ENCODE measurements around the gene UBALD1. TPM values are rescaled to one million over a fixed set of nuclear protein-coding genes. Genes with fewer than 3 reads are reported as not detected.

UBALD1 gene
- total and polyA plus RNA-seq, 10 donors = 10.0 to 33.6 (median 17.6) TPM

DNA sequence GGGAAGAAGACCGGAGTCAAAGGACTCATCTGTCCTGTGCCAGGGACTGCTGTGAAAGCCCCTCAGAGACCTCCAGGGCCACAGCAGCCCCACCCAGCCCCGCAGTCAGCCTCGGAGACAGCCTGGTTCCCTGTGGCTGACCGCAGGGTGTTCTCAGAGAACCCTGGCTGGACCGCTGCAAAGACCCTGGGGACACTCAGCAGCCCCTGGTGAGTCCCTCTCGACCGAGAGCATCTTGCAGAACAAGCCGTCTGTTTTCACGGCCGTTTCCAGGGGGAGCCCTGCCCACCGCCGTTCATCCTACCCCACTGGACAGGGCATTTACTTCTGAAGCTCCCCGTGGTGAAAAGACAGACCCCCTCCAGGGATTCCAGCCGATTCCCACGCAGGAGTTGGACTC is 10.3 kb downstream of the UBALD1 start:
- TF ChIP-seq, protein P1, sequence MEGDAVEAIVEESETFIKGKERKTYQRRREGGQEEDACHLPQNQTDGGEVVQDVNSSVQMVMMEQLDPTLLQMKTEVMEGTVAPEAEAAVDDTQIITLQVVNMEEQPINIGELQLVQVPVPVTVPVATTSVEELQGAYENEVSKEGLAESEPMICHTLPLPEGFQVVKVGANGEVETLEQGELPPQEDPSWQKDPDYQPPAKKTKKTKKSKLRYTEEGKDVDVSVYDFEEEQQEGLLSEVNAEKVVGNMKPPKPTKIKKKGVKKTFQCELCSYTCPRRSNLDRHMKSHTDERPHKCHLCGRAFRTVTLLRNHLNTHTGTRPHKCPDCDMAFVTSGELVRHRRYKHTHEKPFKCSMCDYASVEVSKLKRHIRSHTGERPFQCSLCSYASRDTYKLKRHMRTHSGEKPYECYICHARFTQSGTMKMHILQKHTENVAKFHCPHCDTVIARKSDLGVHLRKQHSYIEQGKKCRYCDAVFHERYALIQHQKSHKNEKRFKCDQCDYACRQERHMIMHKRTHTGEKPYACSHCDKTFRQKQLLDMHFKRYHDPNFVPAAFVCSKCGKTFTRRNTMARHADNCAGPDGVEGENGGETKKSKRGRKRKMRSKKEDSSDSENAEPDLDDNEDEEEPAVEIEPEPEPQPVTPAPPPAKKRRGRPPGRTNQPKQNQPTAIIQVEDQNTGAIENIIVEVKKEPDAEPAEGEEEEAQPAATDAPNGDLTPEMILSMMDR (IDR thresholded peaks at IDR 0.05 in 8 of 11, conservative IDR thresholded peaks at IDR 0.05 in 3 of 11) = no peak
- TF ChIP-seq POLR2AphosphoS5 (IDR thresholded peaks at IDR 0.05) (no peak), POLR2A (IDR thresholded peaks at IDR 0.05) (no peak)
- H3K27me3 ChIP-seq (replicated peaks in 1 of 7) = peaks cover 0 to 17% (median 0%) of the 10 kb centered on the region in 7 donors
- peaks cover 0 to 28% (median 21%) of the 10 kb centered on the region in 6 donors for H3K36me3 ChIP-seq
- intact Hi-C loops (cut with DNase I; ENCODE audit: low total_unique reads) = no loop called here
- H3K4me1 ChIP-seq = peaks cover 0 to 9% (median 3%) of the 10 kb centered on the region in 6 donors
- H3K4me3 ChIP-seq = no peak overlapping the region
- H3K27ac ChIP-seq = no peak overlapping the region
- 76 to 85% (median 81%) methylated on average over 9 to 15 of the region's 15 CpGs for WGBS, 5 donors
- DNase-seq = peak; percentile 59
- H3K9me3 ChIP-seq = no peaks in the 10 kb centered on the region

DNA sequence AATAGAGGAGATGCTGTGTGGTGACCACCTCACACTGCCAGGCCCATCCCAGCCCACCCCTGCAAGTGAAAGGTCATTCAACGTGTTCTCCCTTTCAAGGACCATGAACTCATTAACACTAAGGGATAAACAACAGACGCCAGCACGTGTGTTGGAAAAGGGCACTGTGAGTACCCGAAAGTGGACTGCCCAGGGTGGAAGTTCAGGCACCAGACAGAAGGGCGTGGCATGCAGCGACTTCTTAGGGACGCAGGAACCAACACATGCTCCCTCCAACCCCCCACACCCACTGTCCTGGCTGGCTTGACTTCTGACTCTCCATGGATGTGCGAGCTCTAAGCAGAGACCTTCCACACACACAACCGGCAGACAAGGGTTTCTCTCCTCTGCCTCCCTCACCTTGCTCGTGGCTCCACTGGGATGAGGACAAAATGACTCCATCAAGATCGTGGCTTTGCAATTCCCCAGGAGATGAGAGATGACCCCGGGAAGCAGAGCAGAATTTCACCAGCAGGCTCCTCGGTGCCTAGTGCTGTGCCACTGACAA is 11.0 kb downstream of the UBALD1 start:
- intact Hi-C loops (cut with DNase I; ENCODE audit: low total_unique reads) = no loop called here
- DNase-seq = no peak
- peaks cover 0 to 17% (median 0%) of the 10 kb centered on the region in 7 donors for H3K27me3 ChIP-seq (replicated peaks in 1 of 7)
- H3K27ac ChIP-seq = no peak overlapping the region
- H3K9me3 ChIP-seq = no peaks in the 10 kb centered on the region
- H3K36me3 ChIP-seq = peaks cover 0 to 21% (median 14%) of the 10 kb centered on the region in 6 donors
- peaks cover 0 to 9% (median 3%) of the 10 kb centered on the region in 6 donors for H3K4me1 ChIP-seq
- no peak overlapping the region for H3K4me3 ChIP-seq
- 63 to 85% (median 77%) methylated on average over 13 of the region's 13 CpGs for WGBS, 5 donors
- TF ChIP-seq, protein P1 (IDR thresholded peaks at IDR 0.05 in 8 of 11, conservative IDR thresholded peaks at IDR 0.05 in 3 of 11) = no peak
- TF ChIP-seq POLR2A (IDR thresholded peaks at IDR 0.05) (no peak), POLR2AphosphoS5 (IDR thresholded peaks at IDR 0.05) (no peak)

DNA sequence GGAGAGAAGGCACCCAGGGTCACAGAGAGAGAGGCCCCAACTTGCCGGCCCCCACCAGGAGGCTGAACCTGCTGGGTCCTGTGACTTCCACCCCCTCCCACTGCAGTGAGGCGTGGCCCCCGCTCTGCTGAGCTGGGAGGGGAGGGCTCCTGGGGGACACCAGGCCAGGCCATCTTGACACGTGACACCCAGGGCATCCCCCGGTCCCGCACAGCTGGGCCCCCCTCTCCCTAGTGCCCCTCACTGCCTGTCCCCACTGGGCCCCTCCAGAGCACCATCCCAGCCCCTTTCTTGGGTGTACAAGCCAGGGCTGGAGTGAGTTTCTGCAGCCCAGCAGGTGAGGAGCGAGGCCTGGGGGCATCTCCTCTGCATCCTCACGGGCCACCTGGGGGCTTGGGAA is 12.4 kb downstream of the UBALD1 start:
- WGBS, 5 donors = 76 to 97% (median 79%) methylated on average over 6 to 8 of the region's 8 CpGs
- TF ChIP-seq POLR2AphosphoS5 (IDR thresholded peaks at IDR 0.05) (peak in 1 of 3 donors; percentile 12), POLR2A (IDR thresholded peaks at IDR 0.05) (no peak)
- TF ChIP-seq, protein P1 (IDR thresholded peaks at IDR 0.05 in 8 of 11, conservative IDR thresholded peaks at IDR 0.05 in 3 of 11) = no peak
- DNase-seq = peak; percentile 74

DNA sequence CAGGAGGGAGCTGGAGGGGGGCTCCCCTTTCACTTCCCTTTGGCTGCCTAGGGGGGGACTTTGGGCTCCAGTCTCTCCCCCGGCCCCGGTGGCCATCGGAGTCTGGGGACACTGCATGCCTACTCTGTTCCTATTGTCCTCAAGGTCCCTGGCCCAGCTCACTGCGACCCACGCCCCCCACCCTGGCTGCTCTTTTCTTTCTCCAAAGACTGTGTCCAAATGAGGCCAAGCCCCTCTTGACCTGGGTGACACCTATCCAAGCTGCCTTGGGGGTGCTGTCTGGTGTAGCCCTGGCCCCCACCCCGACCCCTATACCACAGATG is 12.9 kb downstream of the UBALD1 start:
- H3K27me3 ChIP-seq (replicated peaks in 1 of 7) = peaks cover 0 to 17% (median 0%) of the 10 kb centered on the region in 7 donors
- intact Hi-C loops (cut with DNase I; ENCODE audit: low total_unique reads) = no loop called here
- TF ChIP-seq, protein P1 (IDR thresholded peaks at IDR 0.05 in 8 of 11, conservative IDR thresholded peaks at IDR 0.05 in 3 of 11) = no peak
- TF ChIP-seq POLR2A (IDR thresholded peaks at IDR 0.05) = no peak
- TF ChIP-seq POLR2AphosphoS5 (IDR thresholded peaks at IDR 0.05) = no peak
- no peak overlapping the region for H3K4me3 ChIP-seq
- 61 to 87% (median 69%) methylated on average over 6 of the region's 6 CpGs for WGBS, 5 donors
- peaks cover 0 to 2% (median 0%) of the 10 kb centered on the region in 6 donors for H3K36me3 ChIP-seq
- no peaks in the 10 kb centered on the region for H3K9me3 ChIP-seq
- peak; percentile 57 for DNase-seq
- peaks cover 0 to 9% (median 3%) of the 10 kb centered on the region in 6 donors for H3K4me1 ChIP-seq
- H3K27ac ChIP-seq = no peak overlapping the region

More for the DNA sequence above, 12.4 kb downstream of the UBALD1 start:
- no peak overlapping the region for H3K27ac ChIP-seq
- peaks cover 0 to 7% (median under 1%) of the 10 kb centered on the region in 6 donors for H3K36me3 ChIP-seq
- no peaks in the 10 kb centered on the region for H3K9me3 ChIP-seq
- intact Hi-C loops (cut with DNase I; ENCODE audit: low total_unique reads) = no loop called here
- peaks cover 0 to 9% (median 3%) of the 10 kb centered on the region in 6 donors for H3K4me1 ChIP-seq
- no peak overlapping the region for H3K4me3 ChIP-seq
- H3K27me3 ChIP-seq (replicated peaks in 1 of 7) = peaks cover 0 to 17% (median 0%) of the 10 kb centered on the region in 7 donors
